Measurements from ENCODE around the gene DUSP16. TPM values are rescaled to one million over a fixed set of nuclear protein-coding genes. Genes with fewer than 3 reads are reported as not detected.

Gene DUSP16
- total and polyA plus RNA-seq, 2 of the 8 experiments (the other 6 are each of a cell fraction or from before 2014, with no cell fraction given) = 31.6 to 55.9 TPM

- H4K20me1 ChIP-seq (replicated peaks in 1 of 2; ENCODE audit: control insufficient read depth in 1 of 2, insufficient read depth in 2 of 2, low read length in 2 of 2) = peaks cover 0 to 2% of the 10 kb centered on the region in 2 experiments
- TF ChIP-seq SP2 (IDR thresholded peaks at IDR 0.05; ENCODE audit: low read length) (no peak), BACH1 (IDR thresholded peaks at IDR 0.05; ENCODE audit: low read length) (no peak), SIRT6 (IDR thresholded peaks at IDR 0.05; ENCODE audit: low read length) (no peak), POLR2AphosphoS5 (IDR thresholded peaks at IDR 0.05; ENCODE audit: low read depth, low read length) (no peak), JUND (IDR thresholded peaks at IDR 0.05; ENCODE audit: low read length) (no peak), BRCA1 (IDR thresholded peaks at IDR 0.05; ENCODE audit: low read depth, low read length) (no peak), EZH2 (IDR thresholded peaks at IDR 0.05; ENCODE audit: low read depth, low read length, severe bottlenecking) (no peak), TAF1 (IDR thresholded peaks at IDR 0.05; ENCODE audit: low read depth, low read length) (no peak), HDAC2 (IDR thresholded peaks at IDR 0.05; ENCODE audit: borderline replicate concordance in 1 of 2, low read depth in 2 of 2, low read length in 2 of 2) (no peak)
- WGBS, 2 experiments (ENCODE audit: extremely low coverage in 1 of 2, insufficient coverage in 1 of 2, insufficient read length in 1 of 2, insufficient replicate concordance in 2 of 2, low coverage in 1 of 2, low lambda C conversion rate in 2 of 2, missing lambda C conversion rate in 1 of 2) = 90% methylated on average over 8 of the region's 8 CpGs; no CpG with 5 or more reads in 1 of the 2 experiments
- H3K9ac ChIP-seq (replicated peaks in 1 of 4; ENCODE audit: extremely low read depth in 1 of 4, low read depth in 3 of 4, low read length in 3 of 4) = no peak overlapping the region
- H2AK5ac ChIP-seq (ENCODE audit: low read depth, low read length) = no peak overlapping the region
- no peaks in the 10 kb centered on the region for H3K23me2 ChIP-seq (ENCODE audit: low read depth, low read length)
- H3K23ac ChIP-seq (ENCODE audit: insufficient read length) = no peak overlapping the region
- POLR2A ChIA-PET (ENCODE audit: partially characterized antibody) = interaction anchor here (1.1 kb wide), 1 partner anchor 109 kb away, joined by 3 read pairs; no protein-coding TSS in a partner anchor
- no peak overlapping the region for H3K14ac ChIP-seq (ENCODE audit: insufficient read length)
- H3K18ac ChIP-seq (ENCODE audit: extremely low read depth, low read length) = no peak overlapping the region
- H3K4me1 ChIP-seq (replicated peaks in 1 of 4; ENCODE audit: control insufficient read depth in 3 of 4, insufficient read depth in 4 of 4, low read length in 3 of 4) = peaks cover 0 to 8% (median 6%) of the 10 kb centered on the region in 4 experiments; a peak in 4 of 7 replicates
- no peak overlapping the region for H2BK12ac ChIP-seq (ENCODE audit: low read depth, low read length)
- no peak overlapping the region for H4K8ac ChIP-seq (ENCODE audit: extremely low read depth, insufficient read depth, low read length)
- H2BK5ac ChIP-seq (ENCODE audit: low read depth, low read length) = no peak overlapping the region
- FAIRE-seq (no peak), DNase-seq (ENCODE audit: low read depth in 1 of 2, low spot score in 2 of 2) (no peak)
- H3K4me2 ChIP-seq (ENCODE audit: insufficient read depth in 1 of 2, low read depth in 2 of 2, low read length in 2 of 2) = no peak overlapping the region
- H3K27ac ChIP-seq (ENCODE audit: low read depth, low read length) = no peak overlapping the region
- no peak overlapping the region for H2AFZ ChIP-seq (ENCODE audit: low read length)
- H3K9me3 ChIP-seq (ENCODE audit: insufficient read depth in 2 of 2, low read depth in 1 of 2, low read length in 1 of 2) = no peaks in the 10 kb centered on the region
- CTCF ChIA-PET (ENCODE audit: partially characterized antibody) = interaction anchor here (3.0 kb wide), 1 partner anchor 29 kb away, joined by 10 read pairs; the partner anchor contains the start of gene DUSP16
- H2BK120ac ChIP-seq (replicated peaks; ENCODE audit: low read depth, low read length) = no peak overlapping the region
- no peaks in the 10 kb centered on the region for H3K27me3 ChIP-seq (replicated peaks in 1 of 4; ENCODE audit: control insufficient read depth in 3 of 4, extremely low read depth in 1 of 4, insufficient read depth in 3 of 4, low read length in 3 of 4)
- no peaks in the 10 kb centered on the region for H3K79me1 ChIP-seq (ENCODE audit: low read depth, low read length)
- peaks cover 0 to 6% (median 0%) of the 10 kb centered on the region in 4 experiments; a peak in 1 of 8 replicates for H3K36me3 ChIP-seq (ENCODE audit: control insufficient read depth in 2 of 4, insufficient read depth in 4 of 4, low read length in 3 of 4)
- no peak overlapping the region for H2BK15ac ChIP-seq (ENCODE audit: low read length)
- H2BK20ac ChIP-seq (ENCODE audit: low read length) = no peak overlapping the region
- peaks cover 0 to 73% of the 10 kb centered on the region in 2 experiments; a peak in 2 of 4 replicates for H3K79me2 ChIP-seq (ENCODE audit: control insufficient read depth in 1 of 2, insufficient read depth in 2 of 2, low read length in 2 of 2)
- no peak overlapping the region for H4K5ac ChIP-seq (ENCODE audit: insufficient read length, low read depth, low read length)
- no peak overlapping the region for H3K56ac ChIP-seq (replicated peaks; ENCODE audit: insufficient read length, low read depth, low read length)
- H3K4me3 ChIP-seq (ENCODE audit: extremely low read depth in 1 of 4, insufficient read depth in 2 of 4, low read depth in 3 of 4, low read length in 4 of 4) = no peak overlapping the region
- no peak overlapping the region for H4K91ac ChIP-seq (replicated peaks; ENCODE audit: insufficient read length, low read length)
- H3K4ac ChIP-seq (replicated peaks; ENCODE audit: insufficient read length, low read depth, low read length) = no peak overlapping the region
These were observed 28.3 kb downstream of the DUSP16 start for GRCh38 chr12:12534166-12534866.
